ENCODE data around the gene BARD1.
"Not testable (repeated sequence)": the region's sequence is repeated elsewhere in the genome, so short reads cannot be mapped to it uniquely, and the experiment has no call there.

Gene BARD1

DNA sequence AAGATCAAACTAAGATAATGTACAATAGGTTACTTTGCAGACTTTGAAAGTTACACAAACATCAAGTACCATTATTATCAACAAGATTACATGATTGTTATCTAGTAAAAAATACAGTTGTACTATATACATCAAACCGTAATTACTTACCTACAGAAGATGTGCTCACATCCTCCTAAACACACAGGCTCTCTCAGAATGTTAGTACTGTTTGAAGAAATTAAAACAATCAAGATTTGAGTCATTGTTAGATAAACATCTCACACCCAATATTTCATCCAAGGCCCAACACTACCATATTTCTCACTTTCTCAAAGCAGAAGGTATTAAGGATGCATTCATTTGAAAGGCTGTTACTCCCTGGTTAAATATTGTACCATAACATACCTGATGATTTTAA lies 12.6 kb downstream of the BARD1 start:
- DNase-seq (ENCODE audit: extremely low read depth, insufficient read length) = no peak
- Histone ChIP-seq H3K36me3 (ENCODE audit: control insufficient read depth, insufficient read depth, low read length) (peaks cover 2% of the 10 kb centered on the region), H3K27me3 (replicated peaks; ENCODE audit: control insufficient read depth, insufficient read depth, low read length) (no peaks in the 10 kb centered on the region), H3K4me3 (replicated peaks; ENCODE audit: low read depth, low read length) (no peak overlapping the region)
- TF ChIP-seq, protein P1, sequence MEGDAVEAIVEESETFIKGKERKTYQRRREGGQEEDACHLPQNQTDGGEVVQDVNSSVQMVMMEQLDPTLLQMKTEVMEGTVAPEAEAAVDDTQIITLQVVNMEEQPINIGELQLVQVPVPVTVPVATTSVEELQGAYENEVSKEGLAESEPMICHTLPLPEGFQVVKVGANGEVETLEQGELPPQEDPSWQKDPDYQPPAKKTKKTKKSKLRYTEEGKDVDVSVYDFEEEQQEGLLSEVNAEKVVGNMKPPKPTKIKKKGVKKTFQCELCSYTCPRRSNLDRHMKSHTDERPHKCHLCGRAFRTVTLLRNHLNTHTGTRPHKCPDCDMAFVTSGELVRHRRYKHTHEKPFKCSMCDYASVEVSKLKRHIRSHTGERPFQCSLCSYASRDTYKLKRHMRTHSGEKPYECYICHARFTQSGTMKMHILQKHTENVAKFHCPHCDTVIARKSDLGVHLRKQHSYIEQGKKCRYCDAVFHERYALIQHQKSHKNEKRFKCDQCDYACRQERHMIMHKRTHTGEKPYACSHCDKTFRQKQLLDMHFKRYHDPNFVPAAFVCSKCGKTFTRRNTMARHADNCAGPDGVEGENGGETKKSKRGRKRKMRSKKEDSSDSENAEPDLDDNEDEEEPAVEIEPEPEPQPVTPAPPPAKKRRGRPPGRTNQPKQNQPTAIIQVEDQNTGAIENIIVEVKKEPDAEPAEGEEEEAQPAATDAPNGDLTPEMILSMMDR (IDR thresholded peaks at IDR 0.05; ENCODE audit: insufficient read depth, low read length, poor library complexity, severe bottlenecking) = no peak

DNA sequence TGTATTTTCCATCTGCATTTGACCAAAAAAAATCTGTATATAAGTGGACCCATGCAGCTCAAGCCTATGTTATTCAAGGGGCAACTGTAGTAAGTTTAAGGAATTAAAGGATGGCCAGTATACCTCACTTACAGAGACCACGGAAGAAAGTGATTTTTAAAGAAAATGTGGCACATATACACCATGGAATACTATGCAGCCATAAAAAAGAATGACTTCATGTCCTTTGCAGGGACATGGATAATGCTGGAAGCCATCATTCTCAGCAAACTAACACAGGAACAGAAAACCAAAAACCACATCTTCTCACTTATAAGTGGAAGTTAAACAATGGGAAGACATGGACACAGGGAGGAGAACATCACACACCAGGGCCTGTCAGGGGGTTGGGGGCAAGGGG lies 26.3 kb downstream of the BARD1 start:
- not testable (repeated sequence) for DNase-seq (ENCODE audit: extremely low read depth, insufficient read length); H3K27me3 ChIP-seq (replicated peaks; ENCODE audit: control insufficient read depth, insufficient read depth, low read length); H3K4me3 ChIP-seq (replicated peaks; ENCODE audit: low read depth, low read length); H3K36me3 ChIP-seq (ENCODE audit: control insufficient read depth, insufficient read depth, low read length)

DNA sequence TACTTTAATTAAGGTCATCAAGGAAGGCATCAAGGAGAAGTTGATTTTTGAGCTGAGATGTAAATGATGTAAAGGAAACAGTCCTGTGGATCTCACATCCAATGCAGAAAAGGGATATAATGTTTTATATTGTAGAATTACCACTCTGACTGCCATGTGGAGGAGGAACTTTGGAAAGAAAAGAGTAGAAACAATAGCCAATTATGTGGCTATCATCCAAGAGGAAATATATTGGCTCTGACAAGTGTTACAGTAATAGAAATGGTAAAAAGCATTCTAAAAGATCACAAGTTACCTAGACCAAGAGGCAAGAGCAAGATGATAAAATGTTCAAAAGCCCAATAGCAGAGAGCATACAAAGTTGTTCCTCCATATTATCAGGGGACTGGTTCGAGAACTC lies 26.8 kb downstream of the BARD1 start:
- no peak overlapping the region for H3K4me3 ChIP-seq (replicated peaks; ENCODE audit: low read depth, low read length)
- TF ChIP-seq, protein P1 (IDR thresholded peaks at IDR 0.05; ENCODE audit: insufficient read depth, low read length, poor library complexity, severe bottlenecking) = no peak
- DNase-seq (ENCODE audit: extremely low read depth, insufficient read length) = no peak
- peaks cover 7% of the 10 kb centered on the region for H3K36me3 ChIP-seq (ENCODE audit: control insufficient read depth, insufficient read depth, low read length)
- no peaks in the 10 kb centered on the region for H3K27me3 ChIP-seq (replicated peaks; ENCODE audit: control insufficient read depth, insufficient read depth, low read length)

DNA sequence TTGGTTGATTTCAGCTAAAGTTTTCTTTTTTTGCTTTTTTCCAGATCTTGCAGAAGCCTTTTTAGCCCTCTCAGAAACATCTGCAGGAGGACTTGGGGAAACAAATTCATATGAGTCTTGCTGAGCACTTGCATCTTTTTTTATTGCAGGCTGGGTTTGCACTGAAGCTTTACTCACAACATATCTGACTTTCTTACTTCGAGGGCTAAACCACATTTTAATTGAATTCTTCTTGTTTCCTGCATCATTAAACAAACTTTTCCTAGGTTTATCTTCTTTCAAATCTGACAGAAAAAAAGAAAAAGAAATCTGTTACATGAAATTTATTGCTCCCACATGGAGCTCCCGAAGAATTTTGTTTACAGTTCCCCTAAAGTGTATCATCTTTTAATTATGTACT lies 28.3 kb downstream of the BARD1 start:
- Histone ChIP-seq H3K4me3 (replicated peaks; ENCODE audit: low read depth, low read length) (no peak overlapping the region), H3K27me3 (replicated peaks; ENCODE audit: control insufficient read depth, insufficient read depth, low read length) (no peaks in the 10 kb centered on the region), H3K36me3 (ENCODE audit: control insufficient read depth, insufficient read depth, low read length) (peaks cover 8% of the 10 kb centered on the region)
- DNase-seq (ENCODE audit: extremely low read depth, insufficient read length) = no peak
- TF ChIP-seq, protein P1 (IDR thresholded peaks at IDR 0.05; ENCODE audit: insufficient read depth, low read length, poor library complexity, severe bottlenecking) = no peak

DNA sequence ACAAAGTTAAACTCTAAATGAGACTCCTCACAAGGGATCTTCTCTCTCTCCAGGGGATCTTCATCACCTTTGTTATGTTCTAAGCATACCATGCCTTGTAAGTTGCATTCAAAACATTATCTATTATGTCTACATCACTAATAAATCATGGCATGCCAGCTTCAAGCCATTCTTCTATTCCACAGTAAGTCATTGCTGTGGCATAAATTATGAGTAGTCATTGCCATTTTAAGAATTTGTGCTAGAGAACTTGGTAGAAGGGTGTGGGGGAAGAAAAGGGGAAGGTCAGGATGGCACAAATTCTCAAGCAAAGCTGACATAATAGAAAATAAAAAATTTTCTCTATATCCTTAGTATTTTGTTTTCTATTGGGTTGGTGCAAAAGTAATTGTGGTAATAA lies 33.5 kb downstream of the BARD1 start:
- Histone ChIP-seq H3K27me3 (replicated peaks; ENCODE audit: control insufficient read depth, insufficient read depth, low read length) (no peaks in the 10 kb centered on the region), H3K36me3 (ENCODE audit: control insufficient read depth, insufficient read depth, low read length) (peaks cover 10% of the 10 kb centered on the region), H3K4me3 (replicated peaks; ENCODE audit: low read depth, low read length) (no peak overlapping the region)
- TF ChIP-seq, protein P1 (IDR thresholded peaks at IDR 0.05; ENCODE audit: insufficient read depth, low read length, poor library complexity, severe bottlenecking) = no peak
- DNase-seq (ENCODE audit: extremely low read depth, insufficient read length) = no peak

DNA sequence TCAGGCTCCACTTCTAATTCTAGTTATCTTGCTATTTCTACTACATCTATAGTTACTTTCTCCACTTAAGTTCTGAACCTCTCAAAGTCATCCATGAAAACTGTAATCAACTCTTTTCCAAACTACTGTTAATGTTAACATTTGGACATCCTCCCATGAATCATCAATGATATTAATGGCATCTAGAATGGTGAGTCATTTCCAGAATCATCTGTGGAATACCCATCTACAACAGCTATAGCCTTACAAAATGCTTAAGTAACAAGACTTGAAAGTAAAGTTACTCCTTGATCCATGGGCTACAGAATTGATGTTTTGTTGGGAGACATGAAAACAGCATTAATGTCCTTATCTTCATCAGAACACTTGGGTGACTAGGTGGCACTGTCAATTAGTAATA lies 35.4 kb downstream of the BARD1 start:
- no peak overlapping the region for H3K4me3 ChIP-seq (replicated peaks; ENCODE audit: low read depth, low read length)
- DNase-seq (ENCODE audit: extremely low read depth, insufficient read length) = no peak
- peaks cover 5% of the 10 kb centered on the region for H3K36me3 ChIP-seq (ENCODE audit: control insufficient read depth, insufficient read depth, low read length)
- no peaks in the 10 kb centered on the region for H3K27me3 ChIP-seq (replicated peaks; ENCODE audit: control insufficient read depth, insufficient read depth, low read length)
- TF ChIP-seq, protein P1 (IDR thresholded peaks at IDR 0.05; ENCODE audit: insufficient read depth, low read length, poor library complexity, severe bottlenecking) = no peak

All from GM06990 (cell line).